ENCODE measurements around the gene DNAJA3. TPM values are rescaled to one million over a fixed set of nuclear protein-coding genes. Genes with fewer than 3 reads are reported as not detected.

The DNAJA3 gene
- total RNA-seq, 1 donor from 2014 or later, result 42.8 TPM

DNA sequence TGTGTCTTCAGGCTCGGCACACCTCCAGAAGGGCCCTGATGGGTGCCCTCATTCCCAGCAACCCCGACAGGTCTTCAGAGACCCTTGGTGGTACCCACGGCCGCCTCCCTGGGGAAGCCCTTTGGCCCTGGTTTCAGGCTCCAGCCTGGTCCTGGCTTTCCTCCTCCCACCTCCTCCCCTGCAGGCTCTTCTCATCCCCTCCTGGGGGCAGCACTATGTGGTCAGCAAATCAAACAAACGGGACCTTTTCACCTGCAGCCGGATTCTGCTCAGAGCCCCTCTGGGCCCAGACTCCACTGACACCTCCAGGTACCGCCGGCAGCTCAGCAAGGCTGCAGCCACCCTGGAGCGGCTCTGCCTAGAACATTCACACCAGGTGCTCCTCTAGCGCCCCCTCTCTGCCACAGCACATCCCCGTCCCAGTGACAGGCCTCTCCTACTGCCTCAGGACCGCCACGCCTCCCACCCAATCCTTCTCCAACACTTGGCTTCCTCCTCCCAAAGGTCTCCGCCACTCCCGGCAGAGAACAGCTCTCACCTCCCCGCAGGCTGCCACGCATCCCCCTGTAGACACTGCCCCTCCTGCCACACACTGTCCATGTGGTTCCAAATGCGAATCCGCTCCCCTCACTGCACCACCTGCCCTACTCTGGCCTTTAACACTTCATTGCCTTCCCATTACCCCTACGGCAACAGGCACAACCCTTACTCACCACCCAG lies 21.3 kb upstream of the DNAJA3 start:
- no peak for DNase-seq (ENCODE audit: low spot score in 2 of 2)
- FAIRE-seq, result no peak

DNA sequence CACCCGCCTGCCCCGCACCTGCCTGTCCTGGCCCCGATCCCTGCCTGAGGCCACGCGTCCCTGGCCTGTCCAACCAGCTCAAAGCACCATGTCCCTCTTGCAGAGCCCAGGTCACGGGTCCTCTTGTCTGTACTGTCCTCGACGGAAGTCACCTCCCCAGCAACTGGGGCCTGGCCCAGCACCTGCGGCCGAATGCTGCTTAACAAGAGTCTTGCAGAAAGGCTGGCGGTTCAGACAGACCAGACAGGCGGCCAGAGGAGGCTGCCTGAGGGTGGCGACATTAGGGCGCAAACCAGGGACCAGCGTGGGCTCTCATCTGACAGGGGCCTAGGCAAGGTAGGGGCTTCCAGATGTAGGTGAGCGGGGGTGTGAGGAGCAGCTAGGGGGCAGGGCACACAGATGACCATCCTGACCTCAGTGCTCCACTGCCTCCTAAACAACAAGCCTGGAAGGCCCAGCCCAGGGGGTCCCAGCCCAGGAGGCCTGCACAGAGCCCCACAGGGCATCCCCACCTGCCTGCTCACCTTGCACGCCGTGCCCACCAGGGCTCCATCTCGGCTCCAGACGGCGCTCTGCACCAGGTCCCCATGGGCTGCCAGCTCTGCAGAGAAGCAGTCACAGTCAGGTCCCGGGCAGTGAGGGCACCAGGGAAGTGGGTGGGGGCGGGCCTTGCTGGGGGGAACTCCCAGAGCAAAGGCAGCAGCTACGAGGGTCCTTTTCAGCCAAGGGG lies 20.5 kb upstream of the DNAJA3 start:
- DNase-seq (ENCODE audit: low spot score in 2 of 2), result no peak
- FAIRE-seq, result no peak

GRCh38 chr16:4407543-4408322 lies 17.9 kb upstream of the DNAJA3 start:
- DNase-seq (ENCODE audit: low spot score in 2 of 2), result no peak
- FAIRE-seq, result no peak

- FAIRE-seq (no peak), DNase-seq (ENCODE audit: low spot score in 2 of 2) (no peak)
Measured at GRCh38 chr16:4408323-4408690, 17.4 kb upstream of the DNAJA3 start.

- DNase-seq (ENCODE audit: low spot score in 2 of 2), result no peak
- no peak for FAIRE-seq
Measured at GRCh38 chr16:4409081-4409932, 16.4 kb upstream of the DNAJA3 start.

- DNase-seq (ENCODE audit: low spot score in 2 of 2) (peak in 1 of 2 donors; percentile 64), FAIRE-seq (no peak)
Measured at GRCh38 chr16:4410335-4411075, 15.2 kb upstream of the DNAJA3 start.

DNA sequence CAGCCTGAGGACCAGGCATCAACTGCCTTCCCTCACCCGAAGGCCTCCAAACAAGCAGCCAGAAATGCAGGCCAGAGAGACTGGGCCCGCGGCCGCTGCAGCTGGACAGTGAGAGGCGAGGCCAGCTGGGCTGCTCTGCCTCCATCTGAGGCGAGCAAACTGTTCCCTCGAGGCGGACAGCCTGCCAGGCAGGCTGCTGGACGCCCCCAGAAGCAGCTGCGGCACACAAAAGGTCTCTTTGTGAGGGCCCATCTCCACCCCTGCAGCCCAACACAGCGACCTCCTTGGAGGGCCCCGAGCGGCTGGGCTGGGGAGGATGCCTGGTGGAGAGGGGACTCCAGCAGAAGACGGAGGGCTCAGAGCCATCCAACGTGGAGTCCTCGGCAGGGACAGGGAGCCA lies 14.0 kb upstream of the DNAJA3 start:
- FAIRE-seq, result no peak

DNA sequence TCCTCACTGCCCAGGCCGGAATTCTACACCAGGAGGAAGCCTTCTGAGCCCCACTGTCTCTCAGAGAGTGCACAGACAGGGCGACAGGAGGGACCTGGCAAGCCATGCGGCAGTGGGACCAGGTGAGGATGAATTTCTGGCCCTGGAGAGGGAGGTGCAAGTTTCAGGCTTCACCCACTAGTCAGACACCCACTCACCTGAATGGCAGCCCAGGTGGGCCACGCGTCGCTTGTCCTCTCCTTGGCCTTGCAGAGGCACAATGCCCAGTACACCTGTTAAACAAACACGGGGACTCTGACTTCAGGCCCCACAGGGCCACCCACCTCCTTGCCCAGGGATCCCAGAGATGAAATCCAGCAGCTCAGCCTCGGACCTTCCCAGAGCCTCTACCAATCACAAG lies 13.5 kb upstream of the DNAJA3 start:
- FAIRE-seq (no peak), DNase-seq (ENCODE audit: low spot score in 2 of 2) (no peak)

More for the DNA sequence above, 14.0 kb upstream of the DNAJA3 start:
- DNase-seq (ENCODE audit: low spot score in 2 of 2), result peak; percentile 82 to 87

DNA sequence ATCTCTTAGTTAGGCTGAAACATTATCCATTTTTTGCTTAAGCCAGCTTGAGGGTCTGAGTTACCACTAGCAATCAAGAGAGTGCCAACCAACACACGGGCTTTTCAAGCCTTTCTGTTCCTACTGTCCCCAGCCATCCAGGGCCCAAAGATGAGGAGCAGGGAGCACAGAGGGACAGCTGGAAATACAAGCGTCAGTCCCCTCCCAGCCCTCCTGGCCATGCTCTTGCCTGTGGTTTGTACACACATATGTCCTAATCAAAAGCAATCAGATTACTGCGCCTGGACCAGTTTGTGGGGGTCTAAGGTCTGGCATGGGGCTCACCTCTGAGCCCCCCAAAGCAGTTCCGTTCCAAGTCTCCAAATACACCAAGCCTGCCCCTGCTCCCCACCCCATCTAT lies 12.8 kb upstream of the DNAJA3 start:
- DNase-seq (ENCODE audit: low spot score in 2 of 2) (no peak), FAIRE-seq (no peak)

DNA sequence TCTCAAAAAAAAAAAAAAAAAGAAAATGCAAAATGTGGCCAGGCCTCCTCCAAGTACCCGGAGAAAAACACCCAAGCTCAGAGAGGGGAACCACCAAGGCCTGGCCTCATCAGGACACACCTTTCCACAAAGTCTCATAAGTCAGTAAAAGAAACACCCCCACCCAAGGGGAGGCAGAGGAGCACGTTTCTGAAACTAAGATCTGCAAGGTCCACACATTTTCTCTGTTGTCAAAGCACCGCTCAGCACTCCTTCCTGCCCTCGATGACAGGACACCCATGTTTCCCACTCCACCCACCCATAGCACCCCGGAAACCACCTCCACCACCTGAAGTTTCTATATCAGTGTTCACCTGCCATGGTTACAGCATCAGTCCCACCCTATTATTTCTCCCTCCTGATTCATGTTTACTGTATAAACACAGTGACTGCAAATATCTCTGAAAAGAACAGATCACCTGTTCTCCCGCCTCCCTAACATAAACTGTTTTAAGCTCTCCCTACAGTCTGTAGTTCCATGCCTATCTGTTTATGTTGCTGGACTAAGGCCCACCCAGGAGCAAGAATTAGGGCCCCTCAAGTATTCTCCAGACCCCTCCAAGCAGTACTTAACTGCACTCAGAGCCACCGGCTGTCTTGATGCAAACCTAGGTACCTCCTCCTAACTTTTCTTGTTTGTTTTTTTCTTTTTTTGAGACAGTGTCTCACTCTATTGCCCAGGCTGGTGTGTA lies 11.3 kb upstream of the DNAJA3 start:
- DNase-seq (ENCODE audit: low spot score in 2 of 2), result no peak
- FAIRE-seq, result no peak

DNA sequence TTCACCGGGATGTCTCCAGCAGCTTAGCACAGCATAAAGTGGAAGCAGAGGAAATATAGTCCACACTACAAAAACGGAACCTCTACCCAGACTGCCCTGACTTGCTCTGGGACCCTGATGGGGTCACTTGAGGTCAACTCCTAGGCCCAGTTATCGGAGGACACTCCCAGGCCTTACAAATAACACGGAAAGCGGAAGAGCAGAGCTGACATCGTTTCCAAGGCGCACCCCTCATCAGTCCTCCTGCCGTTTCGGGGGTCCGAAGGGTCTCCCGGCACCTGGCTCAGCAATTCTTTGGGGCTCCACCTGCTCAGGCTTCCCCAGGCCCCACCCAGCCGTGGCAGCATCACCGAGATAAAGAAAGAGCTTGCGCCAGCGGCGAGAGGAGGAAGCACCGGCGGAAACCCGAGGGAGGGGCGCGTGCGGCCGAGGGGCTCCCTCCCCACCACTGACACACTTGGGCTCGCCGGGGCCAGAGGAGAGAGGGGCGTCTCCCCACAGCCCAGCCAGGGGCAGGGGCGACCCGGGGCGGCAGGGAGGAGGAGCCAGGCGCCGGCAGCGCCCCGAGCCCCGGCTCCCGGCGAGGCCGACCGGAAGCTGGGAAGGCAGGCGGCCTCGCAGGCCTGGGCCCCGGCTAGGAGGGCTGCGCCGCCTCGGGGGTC lies 10.0 kb upstream of the DNAJA3 start:
- FAIRE-seq (no peak), DNase-seq (ENCODE audit: low spot score in 2 of 2) (peak in 1 of 2 donors; percentile 45)

GRCh38 chr16:4416200-4417032 lies 9.3 kb upstream of the DNAJA3 start, which contains the start of gene CORO7:
Gene CORO7, minus strand, starts transcription at chr16:4416596. Its CDS starts 78 bp downstream, at chr16:4416518.
- peak; percentile 95 to 97 for DNase-seq (ENCODE audit: low spot score in 2 of 2)
- no peak for FAIRE-seq

DNA sequence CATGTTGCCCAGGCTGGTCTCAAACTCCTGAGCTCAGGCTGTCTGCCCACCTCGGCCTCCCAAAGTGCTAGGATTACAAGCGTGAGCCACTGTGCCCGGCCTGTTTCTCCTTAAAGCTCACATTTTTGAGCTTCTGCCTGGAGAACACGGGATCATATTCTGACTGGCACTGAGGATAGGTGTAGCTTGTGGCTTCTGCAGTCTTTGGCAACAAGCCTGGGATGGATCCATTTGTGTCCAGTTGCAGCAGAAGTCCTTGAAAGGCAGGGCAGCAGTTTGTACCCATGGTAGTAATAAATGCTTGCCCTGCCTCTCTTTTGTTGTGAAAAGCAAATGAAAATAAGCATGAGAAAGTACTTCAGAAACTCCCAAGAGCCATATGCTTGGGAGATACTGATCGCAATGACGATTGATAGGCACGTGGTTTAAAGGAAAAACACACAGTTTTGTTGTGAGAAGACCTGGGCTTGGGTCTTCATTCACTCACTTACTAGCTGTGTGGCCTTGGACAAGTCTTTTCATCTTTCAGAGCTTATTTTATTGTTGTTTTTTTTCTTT lies 6.2 kb upstream of the DNAJA3 start:
- DNase-seq (ENCODE audit: low spot score in 2 of 2) (no peak), FAIRE-seq (no peak)

- DNase-seq (ENCODE audit: low spot score in 2 of 2), result no peak
- FAIRE-seq, result no peak
Measured at GRCh38 chr16:4420505-4421105, 5.1 kb upstream of the DNAJA3 start.

- no peak for DNase-seq (ENCODE audit: low spot score in 2 of 2)
- FAIRE-seq, result no peak
Measured at GRCh38 chr16:4426021-4426684, 485 bp downstream of the DNAJA3 start.

DNA sequence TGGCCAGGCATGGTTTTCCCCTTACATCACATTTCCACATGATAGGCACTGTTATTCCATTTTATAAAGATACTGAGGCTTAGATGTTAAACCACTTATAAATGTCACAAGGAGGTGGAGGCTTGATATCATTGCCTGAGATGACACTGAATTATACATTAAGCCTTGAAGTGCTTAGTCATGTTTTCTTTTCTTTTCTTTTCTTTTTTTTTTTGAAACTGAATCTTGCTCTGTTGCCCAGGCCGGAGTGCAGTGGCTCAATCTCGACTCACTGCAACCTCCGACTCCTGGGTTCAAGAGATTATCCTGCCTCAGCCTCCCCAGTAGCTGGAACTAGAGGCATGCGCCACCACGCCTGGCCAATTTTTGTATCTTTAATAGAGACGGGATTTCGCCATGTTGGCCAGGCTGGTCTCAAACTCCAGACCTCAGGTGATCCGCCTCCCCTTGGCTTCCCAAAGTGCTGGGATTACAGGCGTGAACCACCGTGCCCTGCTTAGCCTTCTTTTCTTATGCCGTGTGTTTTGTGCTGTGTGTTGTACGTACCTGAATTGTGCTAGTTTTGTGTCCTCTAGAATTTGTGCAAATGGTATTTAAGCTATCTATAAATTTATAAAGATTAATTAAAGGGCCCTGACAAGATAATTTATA lies 1.2 kb downstream of the DNAJA3 start:
- DNase-seq (ENCODE audit: low spot score in 2 of 2) (no peak), FAIRE-seq (no peak)
